HL-60 (cell line): ENCODE data around the gene GDF7.

Experiments
- DNase-seq, 2 experiments: peaks; one replicate each; pipeline ENCODE4 v3.0.0-alpha.2; 2010 to 2020; ENCODE audit warnings: low read depth in 1 of 2, low spot score in 1 of 2
- H3K27ac ChIP-seq: fragments of 250-450 bp; sonication (Bioruptor Pico); replicated peaks from 2 replicates; pipeline ENCODE4 v1.5.1; 2020; ENCODE audit warnings: mild to moderate bottlenecking, moderate library complexity
- H3K27me3 ChIP-seq: fragments of 250-450 bp; sonication (Bioruptor Pico); 2 replicates; pipeline ENCODE4 v1.5.1; 2021; ENCODE audit warnings: mild to moderate bottlenecking, moderate library complexity; ENCODE audit not compliant: insufficient read depth, poor library complexity, severe bottlenecking
- H3K4me3 ChIP-seq: replicated peaks from 2 replicates; pipeline ENCODE4 v1.5.1; 2011; ENCODE audit warnings: mild to moderate bottlenecking, control low read depth, low read length; ENCODE audit not compliant: insufficient read depth
- GABPA ChIP-seq: IDR thresholded peaks from 2 replicates; pipeline ENCODE4 v1.6.1; 2012; ENCODE audit warnings: low read depth
- POLR2AphosphoS5 ChIP-seq: IDR thresholded peaks from 2 replicates; pipeline ENCODE4 v1.6.1; 2012; ENCODE audit warnings: low read depth
- REST ChIP-seq: IDR thresholded peaks from 2 replicates; pipeline ENCODE4 v1.6.1; 2012; ENCODE audit warnings: low read depth; ENCODE audit not compliant: insufficient replicate concordance
- SPI1 ChIP-seq: IDR thresholded peaks from 2 replicates; pipeline ENCODE4 v1.6.1; 2012; ENCODE audit warnings: low read depth, mild to moderate bottlenecking, borderline replicate concordance
- TF ChIP-seq, protein P1 (sequence below): IDR thresholded peaks from one replicate; pipeline ENCODE4 v1.5.1; 2011; ENCODE audit warnings: low read length, control low read depth, inconsistent platforms; ENCODE audit not compliant: insufficient read depth

The GDF7 gene

DNA sequence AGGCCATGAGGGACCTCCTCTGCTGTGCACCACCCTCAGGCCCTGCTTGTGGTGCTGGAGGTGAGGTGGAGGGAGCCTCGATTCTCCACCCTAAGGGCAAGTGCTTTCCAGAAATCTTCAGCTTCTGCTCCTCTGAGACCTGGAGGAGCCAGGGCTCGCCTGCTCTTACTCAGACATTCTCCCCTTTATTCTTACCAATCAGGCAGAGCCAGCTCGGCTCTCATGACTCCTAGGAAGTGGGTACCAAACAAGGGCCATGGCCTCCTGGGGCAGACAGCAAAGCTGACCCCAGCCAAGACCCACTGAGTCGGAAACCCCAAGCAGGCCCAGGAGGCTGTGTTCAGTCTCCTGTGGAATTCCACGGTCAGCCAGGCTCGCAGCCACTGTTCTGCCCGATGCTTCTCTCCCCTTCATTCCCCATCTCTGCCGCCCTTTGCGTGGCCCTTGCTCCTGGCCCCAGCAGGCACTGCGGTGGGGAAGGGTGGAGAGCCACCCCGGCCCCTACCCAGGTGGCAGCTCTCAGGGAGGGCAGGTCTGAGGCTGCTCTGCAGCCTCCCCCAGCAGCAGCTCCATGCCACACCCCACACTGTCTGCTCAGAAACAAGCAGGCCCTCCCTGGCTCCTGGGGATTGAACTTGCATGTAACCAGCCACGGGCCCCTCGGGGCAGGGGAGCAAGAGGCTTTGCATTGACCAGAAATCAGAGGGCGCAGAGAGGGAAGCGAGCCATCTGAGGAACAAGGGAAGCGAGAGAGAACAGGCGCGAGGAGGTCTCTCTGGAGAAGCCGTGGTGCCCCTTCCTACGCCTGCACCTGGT is 40.0 kb upstream of the GDF7 start:
- no peak for DNase-seq
- H3K4me3 ChIP-seq = no peak overlapping the region
- TF ChIP-seq POLR2AphosphoS5 (no peak), GABPA (no peak), REST (no peak), SPI1 (no peak)
- TF ChIP-seq, protein P1, sequence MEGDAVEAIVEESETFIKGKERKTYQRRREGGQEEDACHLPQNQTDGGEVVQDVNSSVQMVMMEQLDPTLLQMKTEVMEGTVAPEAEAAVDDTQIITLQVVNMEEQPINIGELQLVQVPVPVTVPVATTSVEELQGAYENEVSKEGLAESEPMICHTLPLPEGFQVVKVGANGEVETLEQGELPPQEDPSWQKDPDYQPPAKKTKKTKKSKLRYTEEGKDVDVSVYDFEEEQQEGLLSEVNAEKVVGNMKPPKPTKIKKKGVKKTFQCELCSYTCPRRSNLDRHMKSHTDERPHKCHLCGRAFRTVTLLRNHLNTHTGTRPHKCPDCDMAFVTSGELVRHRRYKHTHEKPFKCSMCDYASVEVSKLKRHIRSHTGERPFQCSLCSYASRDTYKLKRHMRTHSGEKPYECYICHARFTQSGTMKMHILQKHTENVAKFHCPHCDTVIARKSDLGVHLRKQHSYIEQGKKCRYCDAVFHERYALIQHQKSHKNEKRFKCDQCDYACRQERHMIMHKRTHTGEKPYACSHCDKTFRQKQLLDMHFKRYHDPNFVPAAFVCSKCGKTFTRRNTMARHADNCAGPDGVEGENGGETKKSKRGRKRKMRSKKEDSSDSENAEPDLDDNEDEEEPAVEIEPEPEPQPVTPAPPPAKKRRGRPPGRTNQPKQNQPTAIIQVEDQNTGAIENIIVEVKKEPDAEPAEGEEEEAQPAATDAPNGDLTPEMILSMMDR = no peak
- H3K27ac ChIP-seq = no peak overlapping the region
- no peaks in the 10 kb centered on the region for H3K27me3 ChIP-seq

DNA sequence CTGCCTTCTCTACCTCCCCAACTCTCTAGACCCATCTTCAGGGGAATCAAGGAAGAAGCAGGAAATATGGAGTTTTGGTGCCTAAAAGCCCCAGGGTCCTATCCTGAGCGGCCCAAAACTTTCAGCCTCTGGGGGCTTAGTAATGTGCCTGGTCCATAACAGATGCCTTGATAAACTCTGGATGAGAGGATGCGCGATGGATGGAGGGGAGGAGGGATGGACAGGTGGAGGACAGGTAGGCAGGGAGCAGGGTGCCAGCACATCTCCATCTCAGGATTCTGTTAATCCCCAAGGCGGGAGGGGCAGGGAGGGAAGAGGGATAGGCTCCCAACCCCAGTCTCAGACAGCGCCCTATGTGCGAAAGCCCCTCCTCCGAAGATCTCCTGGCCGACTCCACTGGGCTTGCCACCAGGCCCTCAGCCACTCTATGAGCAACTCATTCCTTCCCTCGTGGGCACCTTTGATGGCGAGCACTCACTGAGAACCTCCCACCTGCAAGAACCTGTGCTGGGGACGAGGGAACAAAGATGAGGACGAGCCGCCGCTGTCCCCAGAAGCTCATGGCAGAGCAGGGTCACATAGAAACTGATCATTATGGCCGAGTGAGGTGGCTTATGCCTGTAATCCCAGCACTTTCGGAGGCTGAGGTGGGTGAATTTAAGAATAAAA is 39.1 kb upstream of the GDF7 start:
- DNase-seq = no peak
- Histone ChIP-seq H3K4me3 (no peak overlapping the region), H3K27me3 (no peaks in the 10 kb centered on the region), H3K27ac (no peak overlapping the region)
- no peak for TF ChIP-seq POLR2AphosphoS5
- TF ChIP-seq, protein P1 = no peak
- TF ChIP-seq REST = no peak
- no peak for TF ChIP-seq SPI1
- no peak for TF ChIP-seq GABPA

DNA sequence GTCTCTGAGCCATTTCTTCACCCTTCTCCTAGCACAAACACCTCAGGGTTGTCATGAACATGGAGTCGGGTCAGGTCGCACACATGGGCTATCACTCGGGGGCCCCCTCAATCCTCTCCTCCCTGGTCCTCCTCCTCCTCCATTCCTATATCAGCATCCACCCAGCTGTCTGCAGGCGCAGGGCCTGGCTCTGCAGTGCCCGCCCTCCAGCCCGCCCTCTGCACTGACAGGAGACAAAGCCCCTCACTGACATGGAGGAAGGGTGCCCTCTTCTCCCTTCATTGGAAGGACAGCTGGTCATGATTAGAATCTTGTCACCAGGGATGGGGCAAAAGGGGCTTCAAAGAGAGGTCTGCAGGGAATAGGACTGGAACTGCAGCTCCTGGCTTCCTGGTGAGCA is 37.8 kb upstream of the GDF7 start:
- Histone ChIP-seq H3K27me3 (no peaks in the 10 kb centered on the region), H3K27ac (no peak overlapping the region), H3K4me3 (no peak overlapping the region)
- no peak for TF ChIP-seq REST
- TF ChIP-seq SPI1 = no peak
- TF ChIP-seq, protein P1 = no peak
- TF ChIP-seq GABPA = no peak
- no peak for TF ChIP-seq POLR2AphosphoS5
- DNase-seq = no peak
